Activated gamma-delta T cell treated with Interleukin-2 at 50 U/mL for 16 hours (primary cell): ENCODE data around the gene PPP1CC.
"Not testable (repeated sequence)": the region's sequence is repeated elsewhere in the genome, so short reads cannot be mapped to it uniquely, and the experiment has no call there.

ENCODE experiments used
- DNase-seq: peaks from one replicate; pipeline ENCODE4 v3.0.0-alpha.2; 2020

The PPP1CC gene

GRCh38 chr12:110742718-110743570 lies at the start of gene PPP1CC:
TSS of gene PPP1CC (minus strand) at chr12:110742891. CDS start at chr12:110742707, 184 bp downstream.
- DNase-seq: peak; percentile 90

GRCh38 chr12:110791589-110791988 lies 48.9 kb upstream of the PPP1CC start:
- no peak for DNase-seq

GRCh38 chr12:110790301-110790700 lies 47.6 kb upstream of the PPP1CC start:
- DNase-seq: no peak

- no peak for DNase-seq
Measured at GRCh38 chr12:110786012-110786411, 43.3 kb upstream of the PPP1CC start.

- no peak for DNase-seq
Measured at GRCh38 chr12:110785240-110785639, 42.5 kb upstream of the PPP1CC start.

- no peak for DNase-seq
Measured at GRCh38 chr12:110782922-110783321, 40.2 kb upstream of the PPP1CC start.

GRCh38 chr12:110782094-110782493 lies 39.4 kb upstream of the PPP1CC start:
- no peak for DNase-seq

GRCh38 chr12:110780448-110780847 lies 37.8 kb upstream of the PPP1CC start:
- peak; percentile 8 for DNase-seq

GRCh38 chr12:110778833-110779577 lies 36.3 kb upstream of the PPP1CC start:
- DNase-seq: no peak

- no peak for DNase-seq
Measured at GRCh38 chr12:110776410-110776809, 33.7 kb upstream of the PPP1CC start.

GRCh38 chr12:110775997-110776396 lies 33.3 kb upstream of the PPP1CC start:
- DNase-seq: no peak

- DNase-seq: no peak
Measured at GRCh38 chr12:110774824-110775223, 32.1 kb upstream of the PPP1CC start.

- no peak for DNase-seq
Measured at GRCh38 chr12:110768960-110769359, 26.3 kb upstream of the PPP1CC start.

GRCh38 chr12:110767863-110768262 lies 25.2 kb upstream of the PPP1CC start:
- DNase-seq: no peak

- DNase-seq: no peak
Measured at GRCh38 chr12:110766311-110767154, 23.8 kb upstream of the PPP1CC start.

- DNase-seq: not testable (repeated sequence)
Measured at GRCh38 chr12:110765572-110765971, 22.9 kb upstream of the PPP1CC start.

- DNase-seq: no peak
Measured at GRCh38 chr12:110765111-110765510, 22.4 kb upstream of the PPP1CC start.

- DNase-seq: no peak
Measured at GRCh38 chr12:110763583-110763982, 20.9 kb upstream of the PPP1CC start.

- no peak for DNase-seq
Measured at GRCh38 chr12:110762891-110763290, 20.2 kb upstream of the PPP1CC start.

- no peak for DNase-seq
Measured at GRCh38 chr12:110760204-110760609, 17.5 kb upstream of the PPP1CC start.

- no peak for DNase-seq
Measured at GRCh38 chr12:110758922-110759321, 16.2 kb upstream of the PPP1CC start.

GRCh38 chr12:110756611-110757010 lies 13.9 kb upstream of the PPP1CC start:
- no peak for DNase-seq
